Hypothalamus (tissue), 51 donors: ENCODE data around the gene PDE9A.

ENCODE experiments used
- DNase-seq, 51 donors: peaks; one replicate each; lab custom pipeline; 2025; lab: John Stamatoyannopoulos, UW

The PDE9A gene

GRCh38 chr21:42670058-42670880 is 16.8 kb downstream of the PDE9A start:
- DNase-seq = no peak

- DNase-seq = no peak
These were observed 17.5 kb downstream of the PDE9A start for GRCh38 chr21:42670884-42671283.

DNA sequence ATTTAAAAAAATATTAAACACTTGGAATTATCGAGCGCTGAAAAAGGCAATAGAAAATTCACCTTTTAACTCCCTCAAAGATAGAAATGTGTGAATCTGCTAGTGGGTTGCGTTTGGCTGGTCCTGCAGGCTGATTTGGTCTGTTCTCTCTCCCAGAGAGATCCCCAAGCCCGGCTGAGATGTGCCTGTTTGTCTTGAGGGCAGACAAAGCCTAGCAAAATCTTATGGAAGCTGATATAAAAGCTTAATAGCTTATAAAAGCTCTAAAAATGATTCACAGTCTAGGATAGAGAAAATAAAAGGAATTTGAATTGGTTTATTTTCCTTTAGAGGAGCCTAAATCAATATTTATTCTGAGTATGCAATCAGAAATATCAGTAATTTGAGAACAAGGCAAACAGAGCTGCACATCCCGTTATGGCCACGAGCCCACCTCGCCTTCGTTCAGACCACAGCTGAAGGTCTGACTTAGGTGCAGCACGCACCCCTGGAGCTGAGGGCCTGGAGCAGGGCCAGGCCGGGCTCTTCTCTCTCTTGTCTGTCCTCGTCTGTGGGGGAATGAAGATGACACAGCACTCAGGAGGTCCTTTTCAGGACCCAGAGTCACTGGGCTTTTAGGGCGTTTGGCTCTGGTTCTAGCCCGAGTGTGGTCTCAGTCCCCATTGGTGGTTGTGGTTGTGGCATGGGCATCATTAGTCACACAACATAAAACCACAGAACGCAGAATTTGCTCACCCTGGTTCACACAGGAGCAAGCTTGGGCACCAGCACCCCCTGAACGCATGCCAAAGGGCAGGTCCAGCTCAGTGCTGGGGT is 18.6 kb downstream of the PDE9A start:
- DNase-seq = no peak

GRCh38 chr21:42672699-42673458 is 19.5 kb downstream of the PDE9A start:
- DNase-seq = no peak

GRCh38 chr21:42673633-42674328 is 20.4 kb downstream of the PDE9A start:
- no peak for DNase-seq

GRCh38 chr21:42674351-42674940 is 21.0 kb downstream of the PDE9A start:
- DNase-seq = peak in 11 of 51 donors; percentile 5 to 40 (median 32)

GRCh38 chr21:42675403-42675802 is 22.0 kb downstream of the PDE9A start:
- no peak for DNase-seq

GRCh38 chr21:42676808-42677207 is 23.4 kb downstream of the PDE9A start:
- no peak for DNase-seq

DNA sequence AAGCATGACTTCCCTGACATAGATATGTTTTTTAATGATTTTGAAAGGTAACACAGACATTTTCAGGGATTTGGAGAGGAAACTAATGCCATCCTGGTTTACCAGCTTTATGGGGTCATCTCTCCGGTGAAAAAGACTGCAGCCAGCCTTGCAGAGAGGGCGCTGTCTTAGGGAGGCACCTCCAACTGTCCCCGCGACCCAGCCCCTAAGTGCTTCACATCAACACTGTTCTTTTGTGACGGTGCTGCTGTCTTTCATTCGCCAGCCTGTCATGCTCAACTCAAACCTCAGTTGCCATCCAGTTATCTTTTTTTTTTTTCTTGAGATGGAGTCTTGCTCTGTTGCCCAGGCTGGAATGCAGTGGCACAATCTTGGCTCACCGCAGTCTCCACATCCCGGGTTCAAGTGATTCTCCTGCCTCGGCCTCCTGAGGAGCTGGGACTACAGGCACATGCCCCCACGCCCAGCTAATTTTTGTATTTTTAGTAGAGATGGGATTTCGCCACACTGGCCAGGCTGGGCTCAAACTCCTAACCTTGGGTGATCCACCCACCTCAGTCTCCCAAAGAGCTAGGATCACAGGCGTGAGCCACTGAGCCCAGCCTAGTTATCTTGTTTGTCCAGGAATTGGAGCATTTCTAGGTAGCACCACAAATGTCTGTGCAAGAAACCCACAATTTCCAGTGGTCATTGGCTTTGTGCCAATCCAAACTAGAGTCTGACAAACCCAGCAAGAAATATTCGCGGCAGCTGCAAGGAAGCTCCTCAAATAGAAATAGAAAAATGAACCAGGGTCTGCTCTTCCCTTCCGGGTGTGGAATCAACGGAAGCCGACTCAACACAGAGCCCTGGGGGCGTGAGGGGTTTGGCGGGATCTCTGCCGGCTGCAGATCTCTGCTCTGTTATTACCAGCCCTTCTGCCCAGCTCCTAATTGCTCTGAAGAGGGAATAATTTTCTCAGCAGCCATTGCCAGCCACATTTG is 24.2 kb downstream of the PDE9A start:
- DNase-seq = peak in 1 of 51 donors; percentile 3

DNA sequence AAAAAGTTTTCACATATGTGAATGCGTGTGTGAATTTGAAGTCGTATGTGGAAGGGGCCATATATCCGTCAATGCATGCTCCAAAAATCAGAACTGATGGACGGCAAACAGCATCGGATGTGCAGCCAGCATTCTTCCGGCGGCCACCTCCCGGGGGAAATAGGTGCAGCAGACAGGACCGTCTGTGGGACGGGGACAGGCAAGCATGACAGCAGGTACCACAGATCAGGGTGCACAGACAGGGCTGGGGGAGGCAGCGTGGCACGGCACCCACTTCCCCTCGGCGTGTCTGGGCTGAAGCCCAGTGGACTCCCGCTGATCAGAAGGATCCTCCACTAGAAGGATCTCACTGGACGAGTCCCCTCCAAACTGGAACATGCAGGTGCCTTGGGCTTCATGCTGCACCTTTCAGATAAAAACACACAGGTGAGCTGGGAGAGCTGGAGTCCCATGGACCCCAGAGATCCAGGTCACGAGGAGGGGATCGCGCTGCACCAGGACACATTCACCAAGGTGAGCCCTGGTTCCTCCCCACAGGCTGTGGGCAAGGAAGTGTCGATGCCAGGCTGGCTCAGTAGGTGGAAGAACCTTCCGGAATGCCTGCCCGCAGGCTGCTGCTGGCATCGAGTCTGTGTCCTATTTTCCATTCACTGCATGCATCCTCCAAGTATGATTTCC is 25.3 kb downstream of the PDE9A start:
- no peak for DNase-seq

DNA sequence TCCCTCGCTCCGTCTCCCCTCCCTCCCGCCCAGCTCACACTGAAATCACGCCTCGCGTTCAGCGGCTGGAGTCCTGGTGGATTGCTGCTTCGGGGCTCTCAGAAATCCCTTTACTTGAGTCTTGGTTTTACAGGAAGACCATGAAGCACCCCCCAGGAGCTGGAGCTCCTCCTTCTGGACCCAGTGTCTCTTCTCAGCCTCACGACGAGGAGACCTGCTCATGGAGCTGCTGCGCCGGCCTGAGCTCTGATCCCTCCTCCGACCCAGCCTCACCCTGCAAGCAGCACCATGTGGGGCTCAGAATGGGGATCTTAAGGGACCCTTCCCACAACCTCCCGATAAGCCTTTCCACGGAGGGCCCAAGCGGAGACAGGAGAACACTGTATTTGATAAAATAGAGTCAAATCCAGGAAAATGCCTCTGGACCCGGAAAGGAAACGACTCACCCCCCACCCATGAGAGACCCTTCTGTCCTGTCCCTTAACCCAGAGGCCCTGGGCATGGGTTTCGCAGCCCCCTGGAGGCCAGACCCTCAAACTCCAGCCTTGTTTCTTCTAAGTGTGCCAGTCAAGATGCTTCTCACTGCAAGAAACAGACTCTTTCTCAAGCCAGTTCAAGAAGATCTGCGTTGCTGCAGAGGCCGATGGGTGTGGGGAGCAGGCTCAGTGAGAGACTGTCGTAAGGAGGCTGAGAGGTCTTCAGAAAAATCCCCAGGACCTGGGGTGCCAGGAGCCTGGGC is 26.1 kb downstream of the PDE9A start:
- no peak for DNase-seq

DNA sequence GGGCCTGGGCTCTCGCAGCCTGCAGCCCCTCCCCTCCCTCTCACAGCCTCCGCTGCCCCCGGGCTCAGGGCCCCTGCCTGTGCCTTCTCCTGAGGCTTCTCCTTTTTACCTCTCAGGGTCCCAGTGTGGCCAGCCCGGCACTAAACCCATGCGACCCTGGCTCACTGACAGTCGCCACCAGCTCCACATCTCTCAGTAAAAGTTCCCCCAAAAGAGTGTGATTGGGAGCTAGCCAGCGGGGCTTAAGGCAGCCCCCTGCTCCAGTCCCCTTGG is 26.6 kb downstream of the PDE9A start:
- DNase-seq = no peak

DNA sequence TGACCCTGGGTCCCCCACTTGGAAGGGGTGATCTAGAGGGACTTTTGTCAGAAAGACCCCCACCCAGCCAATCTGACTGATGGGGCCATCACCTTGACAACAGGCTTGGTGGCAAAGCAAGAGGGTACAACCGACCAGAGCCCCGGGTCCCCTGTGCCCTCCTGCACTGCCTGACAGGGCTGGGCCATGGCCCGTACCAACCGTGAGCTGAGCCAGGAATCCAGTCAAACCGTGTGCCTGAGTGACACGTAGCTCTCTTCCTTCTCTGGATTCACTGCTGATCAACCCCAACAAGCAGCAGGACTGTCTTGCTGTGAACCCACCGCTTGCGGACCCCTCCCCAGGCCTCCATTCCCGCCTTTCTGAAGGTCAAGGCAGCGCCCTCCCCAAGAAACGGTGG is 27.0 kb downstream of the PDE9A start:
- DNase-seq = no peak

DNA sequence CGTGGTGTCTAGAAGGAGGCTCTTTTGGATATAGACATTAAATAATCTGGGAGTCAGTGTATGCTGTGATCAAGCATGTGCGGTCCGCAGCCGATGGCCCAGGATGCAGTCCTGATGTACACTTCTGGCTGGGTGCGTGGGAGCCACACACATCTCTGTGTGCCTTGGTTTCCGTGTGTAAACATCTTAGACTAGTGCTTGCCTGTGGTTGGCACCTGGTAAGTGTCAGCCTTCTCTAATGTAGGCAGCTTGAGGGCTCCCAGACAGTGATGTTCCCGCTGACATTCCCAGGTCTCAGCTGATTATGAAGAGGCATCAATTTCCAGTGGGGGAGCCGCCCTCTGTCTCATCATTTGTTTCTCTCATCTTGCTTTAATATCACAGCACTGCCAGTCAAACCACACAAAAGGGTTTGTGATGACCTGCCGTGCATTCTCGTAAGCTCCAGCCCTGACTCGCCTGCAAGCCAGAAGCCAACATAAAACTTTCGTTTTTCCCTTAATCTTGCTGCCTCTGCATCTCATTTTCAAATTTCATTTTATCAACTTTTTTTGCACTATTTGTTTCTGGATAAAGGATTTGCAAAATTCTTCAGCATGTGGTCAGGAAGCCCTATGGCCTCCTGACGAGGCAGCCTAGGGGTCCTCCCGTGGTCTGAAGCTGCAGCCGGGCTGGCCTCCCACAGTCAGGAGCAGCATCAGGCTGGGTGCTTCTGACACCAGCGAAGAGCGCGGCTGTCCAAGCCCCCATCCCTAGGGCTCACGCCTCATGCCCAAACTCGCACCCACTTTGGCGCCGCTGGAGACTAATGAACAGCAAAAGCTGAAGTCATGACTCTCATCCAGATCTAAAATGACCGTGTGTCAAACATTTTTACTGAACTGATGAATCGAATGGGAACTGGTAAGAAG is 28.1 kb downstream of the PDE9A start:
- DNase-seq = no peak

DNA sequence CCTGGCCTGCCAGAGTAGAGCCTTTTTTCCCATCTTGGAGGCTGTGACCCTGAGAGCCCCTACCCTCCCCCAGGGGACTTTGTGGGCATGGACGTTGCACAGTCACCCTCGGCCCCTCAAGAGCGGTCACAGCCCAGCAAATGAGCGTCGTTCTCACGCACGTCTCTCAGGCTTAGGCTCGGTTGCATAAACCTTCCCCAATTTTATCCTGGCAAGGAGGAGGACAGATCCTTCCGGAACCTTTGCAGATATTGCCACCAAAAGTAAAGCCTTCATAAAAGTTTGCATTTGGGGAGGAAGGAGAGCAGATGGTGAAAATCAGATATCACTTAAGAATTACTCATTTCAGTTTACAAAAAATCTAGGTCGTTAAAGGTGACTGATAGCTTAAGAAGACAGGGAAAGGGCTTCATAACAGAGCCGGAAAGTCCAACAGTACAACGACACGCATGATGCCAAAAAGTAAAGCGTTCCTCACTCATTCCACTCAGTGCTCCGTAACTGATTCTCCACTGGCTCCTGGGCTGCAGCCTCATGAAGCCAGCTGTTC is 29.3 kb downstream of the PDE9A start:
- DNase-seq = no peak

DNA sequence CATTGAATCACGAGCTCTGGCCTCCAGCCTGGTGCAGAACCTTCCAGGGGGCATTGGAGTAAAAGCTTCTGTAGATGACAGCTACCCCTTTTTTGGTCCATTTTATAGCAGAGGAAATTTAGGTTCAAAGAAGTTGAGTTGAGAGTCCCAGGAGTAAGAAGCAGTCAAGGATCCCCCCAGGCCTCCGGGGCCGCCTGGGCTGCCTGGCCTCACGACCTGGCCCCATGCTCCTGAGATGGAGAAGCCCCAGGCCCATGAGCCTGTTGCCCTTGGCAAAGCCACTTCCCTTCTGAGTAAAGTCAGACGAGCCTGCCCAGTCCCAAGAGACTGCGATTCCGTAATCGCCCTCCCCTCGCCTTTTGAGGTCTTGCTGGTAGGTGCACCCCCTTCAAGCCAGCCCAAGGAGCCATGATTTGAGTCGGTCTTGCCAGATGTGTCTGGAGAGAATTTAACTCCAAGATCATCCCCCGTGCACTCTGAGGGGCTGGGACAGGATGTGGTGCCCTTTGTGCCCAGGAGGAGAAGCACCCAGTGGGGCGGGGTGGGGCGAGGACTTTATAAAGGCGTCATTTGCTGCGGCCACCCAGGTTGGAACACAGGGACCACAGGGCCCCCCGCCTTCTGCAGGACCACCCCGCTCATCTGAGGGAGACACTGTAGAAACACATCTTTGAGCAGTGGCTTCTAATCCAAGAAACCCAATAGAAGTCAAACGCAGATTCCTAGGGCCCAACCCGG is 30.1 kb downstream of the PDE9A start:
- DNase-seq = no peak
